Stimulated activated CD8-positive, alpha-beta memory T cell treated with anti-CD3 and anti-CD28 coated beads, Interleukin-7, amount 100 ng/mL, for 24 hours (primary cell): Measurements from ENCODE around the gene ACTR1B.
"Not testable (repeated sequence)": the region's sequence is repeated elsewhere in the genome, so short reads cannot be mapped to it uniquely, and the experiment has no call there.

Experiments
- DNase-seq: peaks from one replicate; pipeline ENCODE4 v3.0.0-alpha.2; 2020; ENCODE audit warnings: low read depth

The ACTR1B gene

DNA sequence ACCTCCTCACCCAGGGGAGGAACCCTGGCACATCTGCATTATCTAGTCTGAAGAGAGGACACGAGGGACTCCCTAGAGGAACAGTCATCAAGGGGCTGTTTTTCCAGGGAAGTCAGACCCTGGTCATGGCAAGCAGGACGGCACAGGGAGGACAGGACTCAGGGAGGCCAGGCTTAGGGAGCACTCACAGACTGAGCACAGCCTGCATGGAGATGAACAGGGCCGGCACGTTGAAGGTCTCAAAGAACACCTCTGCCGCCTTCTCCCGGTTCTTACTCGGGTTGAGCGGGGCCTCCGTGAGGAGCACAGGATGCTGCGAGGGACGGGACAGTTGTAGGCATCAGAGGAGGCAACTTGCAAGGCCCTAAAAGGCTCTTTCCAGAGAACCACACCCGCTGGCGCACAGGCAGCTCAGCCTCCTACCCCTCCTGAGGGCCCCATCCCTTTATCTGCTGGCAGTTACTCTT lies 5.1 kb downstream of the ACTR1B start:
- DNase-seq: no peak

DNA sequence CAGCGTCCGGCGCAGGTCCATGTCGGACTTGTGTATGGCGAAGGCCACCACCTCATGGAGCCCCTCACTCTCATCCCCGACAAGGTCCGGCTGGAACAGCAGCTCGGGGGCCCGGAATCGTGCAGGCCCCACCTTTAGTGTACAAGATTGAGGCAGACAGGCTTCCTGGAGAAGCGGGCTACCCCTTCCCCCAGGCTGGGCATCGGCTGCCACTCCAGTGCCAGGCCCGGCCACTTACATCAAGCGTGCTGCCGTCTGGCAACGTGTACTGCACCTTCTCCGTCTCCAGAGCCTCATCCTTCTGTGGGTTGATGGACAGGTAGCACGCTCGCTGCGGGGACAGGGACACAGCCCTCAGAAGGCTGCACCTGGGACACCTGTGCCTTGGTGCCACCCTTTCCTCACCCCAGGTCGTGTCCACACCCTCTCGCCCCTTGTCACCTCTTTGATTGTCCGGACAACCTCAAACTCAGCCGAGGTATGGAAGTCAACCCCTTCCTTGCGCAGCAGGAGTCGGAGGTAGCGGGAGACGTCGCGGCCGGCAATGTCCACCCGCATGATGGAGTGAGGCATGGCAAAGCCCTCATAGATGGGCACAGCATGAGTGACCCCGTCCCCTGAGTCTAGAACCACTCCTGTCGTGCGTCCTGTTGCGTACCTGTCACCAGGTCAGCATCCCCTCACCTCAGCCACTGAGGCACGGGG lies 5.7 kb downstream of the ACTR1B start:
- no peak for DNase-seq

DNA sequence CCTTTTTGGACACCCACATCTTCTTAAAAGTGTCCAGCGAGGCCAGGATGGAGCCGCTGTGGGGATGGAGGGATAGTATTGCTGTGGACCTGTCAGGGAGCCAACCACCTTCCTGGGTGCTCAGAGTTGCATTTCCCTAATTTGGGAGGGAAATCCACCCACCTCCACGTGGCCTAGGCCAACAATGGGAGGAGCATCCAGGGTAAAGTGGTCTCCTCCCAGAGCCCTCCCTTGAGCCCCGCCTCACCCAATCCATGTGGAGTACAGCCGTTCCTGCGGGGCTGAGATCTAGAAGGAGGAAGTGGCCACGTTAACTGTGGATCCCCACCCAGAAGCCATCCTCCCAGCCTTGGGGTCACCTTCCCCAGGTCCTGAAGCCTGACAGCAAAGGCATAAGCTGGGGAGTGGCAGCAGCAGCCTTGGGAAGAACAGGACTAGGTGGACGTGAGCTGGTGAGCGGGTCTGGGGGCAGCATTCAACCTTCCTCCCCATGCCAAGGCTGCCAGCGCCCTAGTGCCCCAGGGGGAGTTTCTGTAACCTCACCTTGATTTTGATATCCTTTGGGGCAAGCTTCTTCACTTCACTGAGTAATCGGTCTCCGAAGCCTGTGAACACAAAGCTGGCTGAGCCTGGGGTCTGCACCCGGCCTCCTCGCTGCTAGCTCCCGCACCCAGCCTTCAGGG lies 6.8 kb downstream of the ACTR1B start:
- DNase-seq: no peak

DNA sequence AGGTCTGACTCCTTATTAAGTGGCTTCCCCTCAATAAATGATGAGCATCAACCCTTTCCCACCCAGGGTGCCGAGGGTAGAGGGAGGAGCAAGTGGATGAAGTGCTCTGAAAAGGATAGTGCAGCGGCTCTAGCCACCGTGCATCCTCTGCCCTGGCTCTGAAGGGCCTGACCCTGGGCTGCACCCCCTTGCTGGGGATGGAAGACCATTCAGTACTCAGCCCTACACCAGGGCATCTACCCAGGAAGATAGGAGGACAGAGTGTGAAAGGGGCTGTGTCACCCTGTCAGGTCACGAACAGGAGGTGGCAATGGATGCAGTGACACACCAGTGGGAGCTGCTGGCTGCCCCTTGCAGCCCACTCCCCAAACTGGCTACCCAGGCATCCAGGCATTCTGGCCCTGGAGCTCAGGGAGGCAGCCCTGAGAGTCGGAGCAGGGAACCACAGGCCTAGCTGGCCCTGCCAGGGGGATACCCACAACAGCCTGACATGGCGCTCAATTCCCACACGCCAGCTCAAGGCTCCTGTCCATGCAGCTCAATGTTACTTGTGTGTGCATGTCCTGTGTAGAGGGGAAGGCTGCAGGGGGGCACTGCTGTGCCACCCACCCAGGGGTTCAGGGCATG lies 7.6 kb downstream of the ACTR1B start:
- no peak for DNase-seq

- DNase-seq: no peak
Measured at GRCh38 chr2:97654791-97655190, 9.1 kb downstream of the ACTR1B start.

- DNase-seq: no peak
Measured at GRCh38 chr2:97654309-97654708, 9.5 kb downstream of the ACTR1B start.

- DNase-seq: no peak
Measured at GRCh38 chr2:97653874-97654273, 10.0 kb downstream of the ACTR1B start.

DNA sequence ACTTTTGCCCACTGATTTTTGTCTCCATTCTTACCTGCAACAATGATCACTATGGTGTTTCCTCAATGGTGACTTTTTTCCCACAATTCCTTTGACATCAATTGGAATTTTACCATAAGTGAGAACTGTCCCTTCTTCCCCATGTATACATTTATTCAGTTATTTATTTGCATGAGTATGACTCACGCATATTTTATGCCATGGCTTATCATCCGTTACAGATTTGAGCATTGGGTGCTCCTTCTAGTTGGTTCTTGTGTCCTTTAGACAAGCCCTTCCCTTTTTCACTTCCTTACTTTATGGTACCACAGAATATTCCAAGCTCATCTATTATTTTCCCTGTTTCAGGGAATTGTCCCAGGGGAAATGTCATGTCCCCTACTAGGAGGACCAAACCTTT lies 10.4 kb downstream of the ACTR1B start:
- DNase-seq: no peak

GRCh38 chr2:97651114-97651513 lies 12.7 kb downstream of the ACTR1B start:
- DNase-seq: no peak

- DNase-seq: no peak
Measured at GRCh38 chr2:97646977-97647376, 16.9 kb downstream of the ACTR1B start.

GRCh38 chr2:97645695-97646629 lies 17.9 kb downstream of the ACTR1B start, which contains the start of gene COX5B:
COX5B (plus strand) TSS chr2:97646062; CDS start chr2:97646087, 25 bp downstream.
- peak; percentile 97 for DNase-seq

DNA sequence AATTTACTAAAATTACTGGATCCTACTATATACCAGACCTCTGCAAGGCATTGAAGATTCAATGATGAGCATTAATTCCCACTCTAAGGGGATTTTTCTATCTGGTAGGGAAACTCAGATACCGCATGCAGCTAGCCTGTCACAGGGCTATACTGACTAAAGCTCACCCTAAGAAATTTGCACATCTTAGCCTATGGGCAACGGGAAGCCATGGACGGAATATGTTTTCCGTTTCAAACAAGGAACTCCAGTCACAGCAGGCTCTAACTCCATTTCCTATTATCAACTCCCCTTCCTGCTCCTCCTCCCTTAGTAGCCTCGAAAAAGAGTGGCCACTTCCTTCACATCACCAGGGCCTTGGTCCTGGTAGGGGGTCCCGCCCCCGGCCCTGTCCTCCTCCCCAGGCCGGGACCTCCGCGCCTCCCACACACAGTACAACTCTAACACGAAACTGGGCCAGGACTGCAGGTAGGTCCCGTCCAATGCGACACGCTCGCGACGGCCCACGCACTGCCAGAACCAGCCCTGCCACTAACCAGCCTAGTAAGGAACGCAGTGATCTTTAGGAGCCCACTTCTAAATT lies 18.6 kb downstream of the ACTR1B start:
- no peak for DNase-seq

GRCh38 chr2:97644023-97644717 lies 19.7 kb downstream of the ACTR1B start:
- no peak for DNase-seq

- DNase-seq: not testable (repeated sequence)
Measured at GRCh38 chr2:97626049-97626430, 37.8 kb downstream of the ACTR1B start.

DNA sequence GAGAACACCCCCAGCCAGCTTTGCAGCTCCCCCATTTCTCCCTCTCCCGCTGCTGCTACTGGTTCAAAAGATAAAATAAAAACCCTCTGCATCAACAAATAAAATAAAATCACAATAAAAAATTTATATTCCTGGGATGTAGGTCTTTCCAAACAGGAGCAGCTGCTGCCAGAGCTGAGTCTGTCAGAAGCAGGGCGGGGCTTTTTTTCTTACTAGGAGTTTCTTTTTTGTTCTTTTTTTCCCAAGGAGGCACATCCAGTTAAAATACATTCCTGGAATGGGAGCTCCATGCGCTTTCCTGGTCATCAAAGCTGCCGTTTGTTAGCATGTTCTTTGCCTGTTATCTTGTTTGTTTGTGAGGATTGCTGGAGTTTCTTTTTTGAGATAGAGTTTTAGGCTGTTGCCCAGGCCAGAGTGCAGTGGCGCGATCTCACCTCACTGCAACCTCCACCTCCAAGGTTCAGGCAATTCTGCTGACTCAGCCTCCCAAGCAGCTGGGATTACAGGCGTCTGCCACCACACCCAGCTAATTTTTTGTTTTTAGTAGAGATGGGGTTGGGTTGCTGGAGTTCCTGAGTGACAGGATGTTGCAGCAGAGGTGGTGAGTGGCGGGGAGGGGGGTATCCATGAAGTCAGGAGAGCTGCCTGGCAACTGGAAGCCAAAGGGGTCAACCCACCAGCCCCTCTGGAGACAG lies 38.3 kb downstream of the ACTR1B start:
- DNase-seq: not testable (repeated sequence)

DNA sequence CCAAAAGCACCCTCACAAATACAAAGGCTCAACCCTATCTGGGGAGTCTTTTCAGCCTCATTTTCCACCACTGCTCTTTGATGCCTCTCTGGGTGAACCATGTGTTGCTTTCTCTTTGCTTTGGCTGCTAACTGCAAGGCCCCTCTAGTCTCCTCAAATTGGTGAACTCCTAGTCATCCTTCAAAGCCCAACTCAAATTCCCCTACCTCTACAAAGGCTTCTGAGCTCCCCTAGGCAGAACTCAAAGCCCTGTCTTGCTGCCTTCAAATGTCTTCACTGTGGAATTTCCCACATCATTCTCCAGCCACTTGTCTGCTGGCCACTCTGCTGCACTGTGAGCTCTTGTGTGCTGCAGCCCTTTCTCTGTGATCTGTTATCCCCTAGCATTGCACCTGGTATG lies 40.9 kb downstream of the ACTR1B start:
- not testable (repeated sequence) for DNase-seq

DNA sequence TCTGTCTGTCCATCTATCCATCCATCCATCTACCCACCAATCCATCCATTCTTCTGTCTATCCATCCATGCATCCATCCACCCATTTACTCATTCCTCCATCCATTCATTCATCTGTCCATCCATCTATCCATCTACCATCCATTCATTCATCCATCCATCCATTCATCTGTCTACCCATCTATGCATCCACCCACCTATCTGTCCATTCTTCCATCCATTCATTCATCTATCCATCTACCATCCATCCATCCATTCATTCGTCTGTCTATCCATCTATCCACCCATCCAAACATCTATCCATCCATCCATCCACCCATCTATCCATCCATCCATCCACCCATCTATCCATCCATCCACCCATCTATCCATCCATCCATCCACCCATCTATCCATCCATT lies 43.4 kb downstream of the ACTR1B start:
- not testable (repeated sequence) for DNase-seq

- DNase-seq: not testable (repeated sequence)
Measured at GRCh38 chr2:97618939-97619827, 44.7 kb downstream of the ACTR1B start.

GRCh38 chr2:97617911-97618310 lies 45.9 kb downstream of the ACTR1B start:
- DNase-seq: no peak
